Endothelial cell of umbilical vein (primary cell): ENCODE results near the gene UQCC2. TPM values are rescaled to one million over a fixed set of nuclear protein-coding genes. Genes with fewer than 3 reads are reported as not detected.

Experiments used
- BruUV-seq: library from RNA; stranded (reverse); fragments of 400-500 nt; replicated peaks from 2 replicates; lab custom pipeline; 2021; lab: Mats Ljungman, UMichigan
- CTCF ChIA-PET: fragments of 300-600, 350-600 bp; sonication (Branson Sonifier 250); formaldehyde crosslinking; loops from one replicate; lab custom pipeline; 2021; ENCODE audit warnings: antibody characterized with exemption, inconsistent platforms; lab: Charles Lee
- POLR2A ChIA-PET: fragments of 300-600, 350-600 bp; sonication (Branson Sonifier 250); formaldehyde crosslinking; loops from one replicate; lab custom pipeline; 2021; ENCODE audit warnings: antibody characterized with exemption, inconsistent platforms; lab: Charles Lee
- DNase-seq: peaks from one replicate; pipeline ENCODE4 v3.0.0-alpha.2; 2011; ENCODE audit warnings: low read depth, low spot score
- FAIRE-seq: peaks from 2 replicates; lab custom pipeline; 2011; peaks lifted over from hg19 to GRCh38; lab: Jason Lieb, UNC
- H2AFZ ChIP-seq: 2 replicates; pipeline ENCODE4 v1.6.0; 2012; ENCODE audit warnings: low read depth, low read length, control low read depth, inconsistent platforms
- H3K27ac ChIP-seq: 2 replicates; pipeline ENCODE4 v1.5.1; 2011; ENCODE audit warnings: low read depth, mild to moderate bottlenecking, control low read depth, low read length, moderate library complexity; ENCODE audit not compliant: insufficient read depth
- H3K27me3 ChIP-seq, 2 experiments: 2 replicates each; pipeline versions ENCODE4 v1.6.0 to v1.6.1; 2011; ENCODE audit warnings: low read length in 2 of 2, mixed read lengths in 1 of 2; ENCODE audit not compliant: control insufficient read depth in 2 of 2, insufficient read depth in 2 of 2
- H3K36me3 ChIP-seq, 2 experiments: 2 replicates in 1 of 2; 3 replicates in 1 of 2; pipeline ENCODE4 v1.5.1; 2011; ENCODE audit warnings: low read length in 2 of 2, mild to moderate bottlenecking in 1 of 2, moderate library complexity in 1 of 2; ENCODE audit not compliant: control insufficient read depth in 2 of 2, insufficient read depth in 2 of 2; ENCODE audit errors: extremely low read depth in 1 of 2
- H3K4me1 ChIP-seq: 3 replicates; pipeline ENCODE4 v1.5.1; 2011; ENCODE audit warnings: mild to moderate bottlenecking, low read length; ENCODE audit not compliant: control insufficient read depth, insufficient read depth; ENCODE audit errors: extremely low read depth
- H3K4me2 ChIP-seq: 2 replicates; pipeline ENCODE4 v1.6.1; 2011; ENCODE audit warnings: low read length, control low read depth, mixed read lengths; ENCODE audit not compliant: insufficient read depth
- H3K4me3 ChIP-seq, 3 experiments: fragments of 200-600 bp in 1 of 3; sonication (generic), shearing (Covaris generic) in 1 of 3; replicated peaks in 1 of 3; 2 replicates each; pipeline ENCODE4 v1.5.1; 2011 to 2016; ENCODE audit warnings: control low read depth in 3 of 3, low read length in 3 of 3, mild to moderate bottlenecking in 2 of 3, inconsistent platforms in 1 of 3, low read depth in 1 of 3, moderate library complexity in 1 of 3; ENCODE audit not compliant: insufficient read depth in 1 of 3
- H3K79me2 ChIP-seq: 2 replicates; pipeline ENCODE4 v1.6.0; 2012; ENCODE audit warnings: low read length, inconsistent platforms; ENCODE audit not compliant: control insufficient read depth, insufficient read depth
- H3K9ac ChIP-seq: replicated peaks from 2 replicates; pipeline ENCODE3; 2011; ENCODE audit warnings: low read length, control low read depth; ENCODE audit not compliant: insufficient read depth; ENCODE audit errors: extremely low read depth
- H3K9me1 ChIP-seq: replicated peaks from 3 replicates; pipeline ENCODE4 v1.6.0; 2011; ENCODE audit warnings: mild to moderate bottlenecking, low read length; ENCODE audit not compliant: control insufficient read depth, insufficient read depth; ENCODE audit errors: extremely low read depth
- H3K9me3 ChIP-seq: replicated peaks from 2 replicates; pipeline ENCODE4 v1.5.1; 2012; ENCODE audit warnings: low read length, inconsistent platforms; ENCODE audit not compliant: control insufficient read depth, insufficient read depth
- H4K20me1 ChIP-seq: replicated peaks from 2 replicates; pipeline ENCODE3; 2011; ENCODE audit warnings: mild to moderate bottlenecking, low read length; ENCODE audit not compliant: control insufficient read depth, insufficient read depth; ENCODE audit errors: extremely low read depth
- EZH2 ChIP-seq: IDR thresholded peaks from 2 replicates; pipeline ENCODE4 v1.6.1; 2012; ENCODE audit warnings: borderline replicate concordance, low read depth, mild to moderate bottlenecking, moderate library complexity, low read length, inconsistent platforms; ENCODE audit not compliant: severe bottlenecking
- GATA2 ChIP-seq: IDR thresholded peaks from 2 replicates; pipeline ENCODE4 v1.7.0; 2011; ENCODE audit warnings: low read depth, mild to moderate bottlenecking, moderate library complexity, mixed read lengths, low read length; ENCODE audit not compliant: insufficient read length, insufficient read depth
- JUN ChIP-seq: IDR thresholded peaks from 2 replicates; pipeline ENCODE4 v1.6.1; 2011; ENCODE audit warnings: borderline replicate concordance, low read depth; ENCODE audit not compliant: insufficient read length, insufficient read depth
- POLR2A ChIP-seq: IDR thresholded peaks from 2 replicates; pipeline ENCODE4 v1.6.1; 2012; ENCODE audit warnings: low read depth, mild to moderate bottlenecking, control low read depth, low read length
- POLR2AphosphoS5 ChIP-seq: IDR thresholded peaks from 2 replicates; pipeline ENCODE4 v1.6.1; 2012; ENCODE audit warnings: low read depth, mild to moderate bottlenecking, control low read depth, low read length, moderate library complexity; ENCODE audit not compliant: insufficient read depth
- dilution Hi-C: fragments of 300-500 bp; cut with MboI; formaldehyde crosslinking; loops from one replicate; pipeline ENCODE4 v1.15.0; 2019; ENCODE audit warnings: low sequenced_read_pairs; ENCODE audit not compliant: extremely low pct_ligation_motif_present
- intact Hi-C: fragments of 100-400 bp; cut with micrococcal nuclease; formaldehyde crosslinking; loops from one replicate; pipeline ENCODE4 v1.10.0; 2022
- polyA plus RNA-seq, 4 experiments: library from polyadenylated mRNA; depleted of rRNA in 3 of 4; stranded (reverse) in 3 of 4; unstranded in 1 of 4; fragments of >200 nt; gene quantifications; 2 replicates each; pipeline versions ENCODE4 v1.2.1 to v1.2.3, GENCODE V29; 2011 to 2012; ENCODE audit warnings: missing spikeins in 1 of 4
- total RNA-seq: library from RNA; stranded (reverse); gene quantifications from 2 replicates; pipeline ENCODE4 v1.2.3, GENCODE V29; 2021
- TF ChIP-seq, protein P1 (sequence below): IDR thresholded peaks from 2 replicates; pipeline ENCODE4 v1.6.1; 2011; ENCODE audit not compliant: insufficient read depth, insufficient read length
- TF ChIP-seq, protein P2 (sequence below), 2 donors: IDR thresholded peaks; 1 replicate in 1 of 2; 2 replicates in 1 of 2; pipeline ENCODE4 v1.5.1; 2011; ENCODE audit warnings: low read length in 2 of 2, mild to moderate bottlenecking in 2 of 2, moderate library complexity in 2 of 2, control low read depth in 1 of 2, inconsistent platforms in 1 of 2, low read depth in 1 of 2; ENCODE audit not compliant: insufficient read depth in 1 of 2; ENCODE audit errors: extremely low read depth in 1 of 2

Gene UQCC2
- total and polyA plus RNA-seq, 2 donors (not counting 3 experiments of a cell fraction or from before 2014, with no cell fraction given): 46.3 to 95.3 TPM

- ChIA-PET POLR2A (no interaction called here), CTCF (interaction anchor here (1.3 to 1.4 kb wide), 2 partner anchors 8 to 115 kb away, joined by 5 to 6 read pairs; no protein-coding TSS in a partner anchor)
- no peaks in the 10 kb centered on the region for H3K9me1 ChIP-seq
- H2AFZ ChIP-seq: no peak overlapping the region
- peaks cover 4 to 5% of the 10 kb centered on the region in 2 experiments for H3K36me3 ChIP-seq
- no peaks in the 10 kb centered on the region for H3K9me3 ChIP-seq
- TF ChIP-seq POLR2AphosphoS5: no peak
- dilution Hi-C loops (no loop called here), intact Hi-C loops (no loop called here)
- H3K27ac ChIP-seq: no peak overlapping the region
- peaks cover 16% of the 10 kb centered on the region for H3K79me2 ChIP-seq
- no peak overlapping the region for H3K9ac ChIP-seq
- H3K4me1 ChIP-seq: peaks cover 7% of the 10 kb centered on the region
- H3K27me3 ChIP-seq: no peaks in the 10 kb centered on the region
- H3K4me3 ChIP-seq: no peak overlapping the region
- FAIRE-seq (no peak), DNase-seq (no peak)
- H3K4me2 ChIP-seq: no peak overlapping the region
- H4K20me1 ChIP-seq: no peaks in the 10 kb centered on the region
- no TSS peak for BruUV-seq
These were observed 6.1 kb downstream of the UQCC2 start for GRCh38 chr6:33705268-33705885.

- dilution Hi-C loops: no loop called here
- FAIRE-seq (no peak), DNase-seq (no peak)
- Histone ChIP-seq H3K4me2 (no peak overlapping the region), H3K9me1 (no peaks in the 10 kb centered on the region), H3K27ac (no peak overlapping the region), H4K20me1 (no peaks in the 10 kb centered on the region), H3K36me3 (peaks cover 4% of the 10 kb centered on the region in 2 experiments), H3K9ac (no peak overlapping the region), H3K79me2 (peaks cover 8% of the 10 kb centered on the region), H2AFZ (no peak overlapping the region), H3K27me3 (no peaks in the 10 kb centered on the region), H3K9me3 (no peaks in the 10 kb centered on the region), H3K4me1 (peaks cover 15% of the 10 kb centered on the region), H3K4me3 (no peak overlapping the region)
- ChIA-PET POLR2A (no interaction called here), CTCF (interaction anchor here (1.3 to 2.4 kb wide), 3 partner anchors 7 to 115 kb away, joined by 5 to 8 read pairs (median 6); no protein-coding TSS in a partner anchor)
- no TSS peak for BruUV-seq
- peak; percentile 22 for TF ChIP-seq POLR2AphosphoS5
- no peak for TF ChIP-seq EZH2
- no peak for TF ChIP-seq POLR2A
- TF ChIP-seq, protein P1, sequence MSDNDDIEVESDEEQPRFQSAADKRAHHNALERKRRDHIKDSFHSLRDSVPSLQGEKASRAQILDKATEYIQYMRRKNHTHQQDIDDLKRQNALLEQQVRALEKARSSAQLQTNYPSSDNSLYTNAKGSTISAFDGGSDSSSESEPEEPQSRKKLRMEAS: no peak
- TF ChIP-seq, protein P2, sequence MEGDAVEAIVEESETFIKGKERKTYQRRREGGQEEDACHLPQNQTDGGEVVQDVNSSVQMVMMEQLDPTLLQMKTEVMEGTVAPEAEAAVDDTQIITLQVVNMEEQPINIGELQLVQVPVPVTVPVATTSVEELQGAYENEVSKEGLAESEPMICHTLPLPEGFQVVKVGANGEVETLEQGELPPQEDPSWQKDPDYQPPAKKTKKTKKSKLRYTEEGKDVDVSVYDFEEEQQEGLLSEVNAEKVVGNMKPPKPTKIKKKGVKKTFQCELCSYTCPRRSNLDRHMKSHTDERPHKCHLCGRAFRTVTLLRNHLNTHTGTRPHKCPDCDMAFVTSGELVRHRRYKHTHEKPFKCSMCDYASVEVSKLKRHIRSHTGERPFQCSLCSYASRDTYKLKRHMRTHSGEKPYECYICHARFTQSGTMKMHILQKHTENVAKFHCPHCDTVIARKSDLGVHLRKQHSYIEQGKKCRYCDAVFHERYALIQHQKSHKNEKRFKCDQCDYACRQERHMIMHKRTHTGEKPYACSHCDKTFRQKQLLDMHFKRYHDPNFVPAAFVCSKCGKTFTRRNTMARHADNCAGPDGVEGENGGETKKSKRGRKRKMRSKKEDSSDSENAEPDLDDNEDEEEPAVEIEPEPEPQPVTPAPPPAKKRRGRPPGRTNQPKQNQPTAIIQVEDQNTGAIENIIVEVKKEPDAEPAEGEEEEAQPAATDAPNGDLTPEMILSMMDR (IDR thresholded peaks at IDR 0.05; ENCODE audit: extremely low read depth in 1 of 2, insufficient read depth in 1 of 2, low read depth in 1 of 2, low read length in 2 of 2): no peak
- TF ChIP-seq GATA2: no peak
- TF ChIP-seq JUN: no peak
- intact Hi-C loops: no loop called here
These were observed 7.1 kb downstream of the UQCC2 start for GRCh38 chr6:33704215-33705066.
